Head of caudate nucleus (tissue), 42 donors: ENCODE data around the gene ADIPOR2.
"Not testable (repeated sequence)": the region's sequence is repeated elsewhere in the genome, so short reads cannot be mapped to it uniquely, and the experiment has no call there.

Source experiments
- DNase-seq, 42 donors: peaks; one replicate each; pipeline versions ENCODE4 v3.0.0 to v3.0.0-alpha.2; 2020 to 2021; ENCODE audit warnings: mixed read lengths in 7 of 42
- intact Hi-C: fragments of 100-400 bp; cut with DNase I; formaldehyde crosslinking; loops from one replicate; pipeline ENCODE4 v1.15.0; 2022

Gene ADIPOR2

DNA sequence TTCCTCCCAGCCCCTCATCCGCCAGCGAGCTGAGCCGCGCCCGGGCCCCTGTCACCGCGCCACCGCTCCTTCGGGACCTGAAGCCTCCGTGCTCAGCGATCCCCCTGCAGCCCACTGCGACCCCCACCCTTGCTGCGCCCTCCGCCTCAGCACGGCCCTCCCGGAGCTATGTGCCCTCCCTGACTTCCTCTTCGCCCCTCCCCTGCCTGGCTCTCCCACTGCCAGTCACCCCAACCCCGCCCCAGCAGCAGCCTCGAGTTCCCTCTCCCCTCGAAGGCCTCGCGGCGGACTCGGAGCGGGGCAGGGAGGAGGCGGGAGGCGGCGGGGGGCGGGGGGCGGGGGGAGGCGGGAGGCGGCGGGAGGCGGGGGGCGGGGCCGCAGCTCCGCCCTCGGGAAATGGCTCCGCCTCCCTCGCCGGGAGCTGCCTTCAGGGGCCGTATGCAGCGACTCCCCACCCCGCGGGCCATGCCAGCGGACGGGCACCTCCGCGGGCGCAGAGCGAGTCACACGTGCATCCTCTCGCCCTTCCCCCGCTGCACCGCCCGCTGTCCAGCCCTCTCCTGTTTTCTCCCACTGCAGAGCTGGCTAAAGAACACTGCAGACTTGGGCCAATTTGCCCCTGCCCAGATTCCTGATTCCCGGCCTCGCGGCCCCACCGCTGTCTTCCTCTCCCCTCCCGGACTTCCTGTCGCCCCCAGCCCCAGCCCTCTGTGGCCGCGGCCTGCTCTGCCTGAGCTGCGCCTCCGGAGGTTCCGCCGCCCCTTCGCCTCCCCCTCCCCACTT is 29.1 kb upstream of the ADIPOR2 start:
- peak; percentile 82 to 98 (median 94) for DNase-seq
- intact Hi-C loops = no loop called here

DNA sequence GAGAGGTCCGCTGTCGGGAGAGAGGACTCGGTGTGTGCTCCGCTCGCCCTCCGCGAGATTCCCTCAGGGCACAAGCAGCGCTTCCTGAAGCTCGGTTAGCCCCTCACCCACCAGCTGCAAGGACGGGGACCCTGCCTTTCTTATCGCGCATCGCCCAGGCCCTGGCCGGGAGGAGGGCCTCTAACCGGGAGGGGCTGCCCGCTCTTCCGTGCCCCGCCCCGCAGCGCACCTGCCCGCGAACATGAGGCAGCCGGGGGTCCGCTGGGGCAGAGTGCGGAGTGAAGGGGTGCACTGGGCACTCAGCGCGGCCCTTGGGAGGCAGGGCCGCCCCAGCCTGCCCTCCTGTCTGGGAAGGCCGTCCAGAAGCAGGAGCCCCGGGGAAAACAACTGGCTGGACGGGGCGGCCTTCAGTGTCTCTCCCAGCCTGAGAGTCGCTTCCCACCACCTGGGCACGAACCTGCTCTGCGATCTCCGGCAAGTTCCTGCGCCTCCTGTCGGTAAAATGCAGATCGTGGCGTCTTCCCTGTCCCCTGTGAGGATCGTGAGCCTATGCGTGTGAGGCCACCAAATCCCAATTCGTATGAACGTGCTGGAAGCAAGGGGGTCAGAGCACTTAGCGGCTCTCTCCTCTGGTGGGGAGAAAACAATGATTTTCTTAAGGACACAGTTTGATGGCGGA is 28.0 kb upstream of the ADIPOR2 start:
- intact Hi-C loops = no loop called here
- peak in 1 of 42 donors; percentile 38 for DNase-seq

DNA sequence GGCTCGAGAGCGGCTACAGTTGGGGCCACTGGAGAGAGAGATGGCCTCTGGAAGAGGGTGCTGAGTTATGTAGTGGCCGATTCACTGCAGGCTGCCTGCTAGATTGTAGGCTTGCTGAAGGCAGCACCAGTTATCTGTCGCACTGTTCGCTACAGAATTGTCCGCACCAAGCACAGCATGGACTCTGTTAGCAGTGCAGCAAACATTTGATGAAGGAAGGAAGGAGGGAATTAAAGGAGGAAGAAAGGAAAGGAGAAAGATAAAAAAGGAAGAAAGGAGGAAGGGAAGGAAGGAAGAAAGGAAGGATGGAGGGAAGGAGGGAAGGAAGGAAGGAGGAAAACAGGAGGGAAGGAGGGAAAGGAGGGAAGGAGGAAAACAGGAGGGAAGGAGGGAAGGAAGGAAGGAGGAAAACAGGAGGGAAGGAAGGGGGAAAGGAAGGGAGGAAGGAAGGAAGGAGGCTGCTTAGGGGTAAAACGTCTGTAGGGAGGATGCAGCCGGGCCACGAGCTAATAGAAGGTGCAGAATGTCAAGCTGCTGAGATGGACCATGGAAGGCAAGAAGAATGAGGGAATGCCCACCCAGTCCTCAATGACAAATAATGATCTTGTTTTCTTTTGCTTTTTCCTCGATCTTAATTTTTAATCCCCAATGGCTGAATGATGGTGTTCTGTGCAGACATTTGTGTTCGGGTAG is 27.3 kb upstream of the ADIPOR2 start:
- DNase-seq = peak in 2 of 42 donors; percentile 8 to 29
- intact Hi-C loops = no loop called here

- no peak for DNase-seq
- intact Hi-C loops = no loop called here
Measured at GRCh38 chr12:1665366-1665765, 25.5 kb upstream of the ADIPOR2 start.

DNA sequence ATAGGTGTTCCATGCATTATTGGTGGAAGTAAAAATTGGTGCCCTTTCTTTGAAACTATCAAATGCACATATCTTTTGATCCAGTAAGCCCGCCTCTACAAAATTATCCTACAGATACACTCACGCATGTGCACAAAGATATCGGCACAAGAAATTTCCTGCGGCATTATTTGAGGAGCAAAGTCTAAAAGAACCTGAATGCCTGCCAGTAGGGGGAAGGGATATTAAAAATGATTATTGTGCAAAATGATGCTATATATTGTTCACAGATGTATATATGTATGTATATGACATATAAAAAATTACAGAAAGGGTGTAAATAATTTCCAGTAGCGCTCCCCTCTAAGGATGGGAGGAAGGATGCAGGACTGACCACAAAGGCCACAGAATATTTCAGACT is 24.7 kb upstream of the ADIPOR2 start:
- no peak for DNase-seq
- intact Hi-C loops = no loop called here

DNA sequence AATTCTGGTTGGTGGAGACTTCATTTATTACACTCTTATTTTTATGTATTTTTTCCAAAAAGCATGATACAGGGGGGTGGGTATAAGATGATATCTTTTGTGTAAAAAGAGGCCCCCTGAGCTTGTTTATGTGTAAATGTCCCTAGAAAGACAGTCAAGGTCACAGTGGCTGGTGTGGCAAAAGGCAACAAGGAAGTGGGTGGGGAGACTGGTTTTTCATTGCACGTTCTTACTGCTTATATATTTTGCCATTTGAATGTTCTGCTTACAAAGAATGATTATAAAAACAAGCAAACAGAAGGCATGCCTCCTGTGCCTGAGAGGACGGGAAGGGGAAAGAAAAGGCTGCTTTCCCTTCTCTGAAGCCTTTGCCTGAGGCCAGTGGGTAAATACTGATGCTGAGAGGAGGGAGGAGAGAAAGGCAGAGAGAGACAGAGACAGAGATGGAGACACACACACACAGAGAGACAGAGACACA is 24.1 kb upstream of the ADIPOR2 start:
- DNase-seq = no peak
- intact Hi-C loops = no loop called here

- peak in 5 of 42 donors; percentile 33 to 66 (median 48) for DNase-seq
- intact Hi-C loops = no loop called here
Measured at GRCh38 chr12:1668833-1669543, 21.9 kb upstream of the ADIPOR2 start.

DNA sequence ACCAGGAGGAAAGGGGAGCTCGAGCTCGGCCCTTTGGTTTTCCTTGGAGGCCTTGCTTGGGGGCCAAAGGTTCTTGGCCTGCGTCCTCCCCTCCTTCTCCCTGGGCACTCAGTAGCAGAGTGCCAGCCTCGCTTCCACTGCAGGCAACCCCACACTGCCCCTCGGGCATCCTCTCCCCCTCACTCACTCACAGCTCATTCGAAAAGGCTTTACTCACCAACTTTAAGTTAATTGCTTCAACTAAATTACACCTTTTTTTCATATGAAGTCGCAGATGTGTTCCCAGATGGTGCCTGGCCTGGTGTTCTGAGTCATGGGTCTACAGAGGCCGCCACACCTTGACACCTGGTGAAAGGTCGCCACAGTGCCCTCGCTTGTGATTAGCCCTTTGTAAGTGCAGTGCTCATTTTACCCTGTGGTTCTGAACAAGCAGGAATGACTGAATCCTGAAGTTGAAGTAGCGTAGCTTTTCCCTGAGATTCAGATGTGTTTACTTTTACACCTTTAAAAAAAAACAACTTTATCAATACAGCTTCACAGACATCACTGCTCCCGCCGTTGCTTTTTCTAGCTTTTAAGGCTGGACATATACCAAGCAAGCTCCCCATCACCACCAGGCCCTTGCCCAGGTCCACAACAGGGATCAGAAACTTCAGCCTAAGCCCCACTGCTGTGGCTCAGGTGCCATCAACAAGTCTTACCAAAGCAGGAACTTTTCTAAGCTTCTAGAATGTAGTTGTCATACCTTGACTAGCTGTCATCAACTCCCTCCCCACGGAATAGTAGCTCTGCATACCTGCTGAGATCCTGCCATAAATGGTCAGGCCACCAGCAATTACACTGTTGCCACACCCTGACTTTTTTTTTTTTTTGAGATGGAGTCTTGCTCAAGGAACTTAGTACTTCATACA is 20.3 kb upstream of the ADIPOR2 start:
- peak in 1 of 42 donors; percentile 32 for DNase-seq

GRCh38 chr12:1676043-1676442 is 14.8 kb upstream of the ADIPOR2 start:
- no peak for DNase-seq
- intact Hi-C loops = no loop called here

More for the DNA sequence above, 20.3 kb upstream of the ADIPOR2 start:
- intact Hi-C loops = no loop called here

DNA sequence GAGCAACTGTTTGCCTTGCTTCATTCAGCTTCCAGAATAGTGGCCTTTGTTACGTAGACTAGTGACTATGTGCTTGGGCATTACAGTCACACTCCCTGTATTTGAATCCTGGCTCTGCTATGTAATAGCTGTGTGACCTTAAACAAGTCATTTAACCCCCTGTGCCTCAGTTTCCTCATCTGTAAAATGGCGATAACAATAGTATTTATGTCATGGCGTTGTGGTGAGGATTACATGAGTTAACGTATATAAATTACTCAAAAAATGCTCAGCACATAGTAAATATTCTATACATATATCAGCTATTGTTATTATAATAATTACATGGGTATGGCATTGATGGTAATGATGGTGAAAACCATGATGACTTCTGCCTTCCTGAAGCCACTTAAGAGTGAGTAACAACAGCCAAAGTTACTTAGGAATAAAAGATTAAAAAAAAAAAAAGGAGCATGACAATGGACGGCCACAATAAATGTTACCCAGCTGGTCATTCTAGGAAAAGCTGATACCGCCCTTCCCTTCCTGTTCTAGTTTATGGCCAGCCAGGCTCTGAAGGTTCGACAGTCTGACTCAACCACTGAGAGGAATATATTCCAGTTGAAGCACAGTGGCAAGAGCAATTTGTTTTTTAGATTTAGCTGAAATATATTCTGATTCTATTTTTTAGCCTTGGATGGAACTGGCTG is 9.9 kb upstream of the ADIPOR2 start:
- intact Hi-C loops = no loop called here
- no peak for DNase-seq

DNA sequence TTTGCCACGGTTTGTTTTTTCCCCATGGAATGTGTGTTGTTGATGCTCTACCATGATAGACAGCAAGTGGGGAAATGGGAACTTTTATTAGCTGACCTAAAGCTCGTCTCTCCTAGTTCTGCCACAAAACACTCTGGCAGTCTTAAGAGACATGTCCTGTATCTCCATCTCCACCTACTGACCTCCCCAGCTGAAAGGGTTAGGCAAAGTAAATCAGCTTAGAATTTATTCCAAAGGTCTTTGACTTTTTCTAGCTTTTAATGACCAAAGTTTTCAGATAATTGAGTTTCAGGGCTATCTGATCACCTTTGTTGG is 9.4 kb upstream of the ADIPOR2 start:
- DNase-seq = no peak
- intact Hi-C loops = no loop called here

- no peak for DNase-seq
- intact Hi-C loops = no loop called here
Measured at GRCh38 chr12:1688086-1688710, 2.7 kb upstream of the ADIPOR2 start.

DNA sequence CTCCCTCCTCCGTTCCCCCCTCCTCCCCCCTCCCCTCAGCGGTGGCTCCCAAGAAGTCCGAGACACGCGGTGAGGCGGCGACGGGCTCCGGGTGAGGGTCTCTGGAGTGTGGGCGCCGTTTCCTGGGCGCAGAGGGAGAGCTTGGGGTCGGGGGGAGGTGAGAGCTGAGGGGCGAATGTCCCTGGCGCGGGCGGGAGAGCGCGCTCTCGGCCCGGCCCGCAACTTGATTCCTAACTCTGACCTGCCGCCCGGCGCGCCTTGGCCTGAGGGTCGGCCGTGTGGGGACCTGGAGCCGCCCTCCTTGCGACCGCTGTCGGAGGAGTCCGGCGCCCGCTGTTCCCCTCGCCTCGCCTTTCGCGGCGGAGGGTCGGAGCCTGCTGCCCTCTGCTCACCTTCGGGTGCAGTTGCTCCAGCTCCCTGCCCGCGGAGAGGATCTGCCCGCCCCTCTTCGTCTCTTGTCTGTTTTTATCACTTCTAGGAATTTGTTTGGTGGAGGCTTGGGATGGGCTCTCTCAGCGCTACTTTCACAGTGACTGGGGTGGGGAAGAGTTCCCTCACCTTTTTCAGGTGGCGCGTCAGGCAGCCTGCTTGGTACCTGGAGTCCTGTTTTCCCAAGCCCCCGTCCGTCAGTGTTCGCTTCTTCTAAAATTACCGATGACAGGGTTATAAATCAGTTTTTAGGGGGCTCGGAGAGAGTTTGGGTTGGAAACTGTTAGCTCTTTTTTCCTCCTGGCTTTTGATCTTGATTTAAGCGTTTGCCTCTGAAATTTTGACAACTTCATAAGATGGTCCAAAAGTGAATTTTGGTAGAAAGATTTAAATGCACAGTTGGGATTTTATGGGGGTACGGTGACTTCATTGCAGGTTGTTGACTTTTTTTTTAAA is 495 bp downstream of the ADIPOR2 start:
- DNase-seq = peak in 30 of 42 donors; percentile 13 to 66 (median 44)
- intact Hi-C loops = loop anchor here (5.0 kb wide), 2 partner anchors 39 to 101 kb away; no protein-coding TSS in a partner anchor

- no peak for DNase-seq
- intact Hi-C loops = loop anchor here (5.0 kb wide), 2 partner anchors 40 to 100 kb away; no protein-coding TSS in a partner anchor
Measured at GRCh38 chr12:1692226-1692625, 1.4 kb downstream of the ADIPOR2 start.

DNA sequence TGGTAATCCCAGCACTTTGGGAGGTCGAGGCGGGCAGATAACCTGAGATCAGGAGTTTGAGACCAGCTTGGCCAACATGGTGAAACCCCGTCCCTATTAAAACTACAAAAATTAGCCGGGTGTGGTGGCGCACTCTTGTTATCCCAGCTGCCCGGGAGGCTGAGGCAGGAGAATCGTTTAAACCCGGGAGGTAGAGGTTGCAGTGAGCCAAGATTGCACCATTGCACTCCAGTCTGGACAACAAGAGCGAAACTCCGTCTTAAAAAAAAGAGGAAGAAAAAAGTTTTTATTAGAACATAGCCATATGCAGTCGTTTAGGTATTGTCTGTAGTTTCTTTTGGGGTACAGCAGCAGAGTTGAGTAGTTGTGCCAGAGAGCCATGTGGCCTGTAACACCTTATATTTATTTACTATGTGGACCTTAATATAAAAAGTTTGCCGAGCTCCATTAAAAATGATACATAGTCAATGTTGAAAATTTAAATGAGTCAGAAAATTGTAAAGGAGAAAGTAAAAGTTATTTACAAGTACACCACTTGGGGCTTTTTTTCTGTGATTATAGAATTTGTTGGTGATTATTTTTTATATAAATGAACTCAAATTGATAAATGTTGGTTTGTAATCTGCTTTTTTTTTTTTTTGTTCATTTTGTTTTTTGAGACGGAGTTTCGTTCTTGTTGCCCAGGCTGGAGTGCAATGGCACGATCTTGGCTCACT is 2.2 kb downstream of the ADIPOR2 start:
- DNase-seq = no peak
- intact Hi-C loops = loop anchor here (5.0 kb wide), 2 partner anchors 41 to 99 kb away; no protein-coding TSS in a partner anchor

DNA sequence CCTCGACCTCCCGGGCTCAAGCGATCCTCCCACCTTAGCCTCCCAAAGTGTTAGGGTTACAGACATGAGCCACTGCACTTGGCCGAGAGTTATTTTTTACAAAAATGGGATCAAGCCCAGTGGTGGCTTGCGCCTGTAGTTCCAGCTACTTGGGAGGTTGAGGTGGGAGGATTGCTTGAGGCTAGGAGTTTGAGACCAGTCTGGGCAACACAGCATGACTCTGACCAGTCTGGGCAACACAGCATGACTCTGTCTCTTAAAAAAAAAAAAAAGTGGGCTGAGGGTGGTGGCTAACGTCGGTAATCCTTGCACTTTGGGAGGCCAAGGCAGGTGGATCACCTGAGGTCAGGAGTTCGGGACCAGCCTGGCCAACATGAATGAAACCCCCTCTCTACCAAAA is 4.2 kb downstream of the ADIPOR2 start:
- intact Hi-C loops, DNase-seq: not testable (repeated sequence)
